ENCODE data around the gene STAT4. TPM values are rescaled to one million over a fixed set of nuclear protein-coding genes. Genes with fewer than 3 reads are reported as not detected.
A peak's percentile ranks its signal among the peaks of the same experiment; 100 is the strongest.

Gene STAT4
- total RNA-seq, 1 donor from 2014 or later = 1.0 TPM

- Mint-ChIP-seq H3K27me3 (ENCODE audit: low read depth) (no peaks in the 10 kb centered on the region), H3K4me1 (no peaks in the 10 kb centered on the region), H3K36me3 (ENCODE audit: low read depth) (peaks cover 2% of the 10 kb centered on the region), H3K9me3 (no peaks in the 10 kb centered on the region), H3K4me3 (no peak overlapping the region), H3K27ac (ENCODE audit: unreplicated experiment) (no peak overlapping the region)
- no peak for TF ChIP-seq CTCF (conservative IDR thresholded peaks at IDR 0.05)
- DNase-seq (ENCODE audit: low read depth, low spot score) = no peak
These were observed 8.0 kb upstream of the STAT4 start for GRCh38 chr2:191158747-191159146.

GRCh38 chr2:191158193-191158592, 7.4 kb upstream of the STAT4 start:
- Mint-ChIP-seq H3K4me3 (no peak overlapping the region), H3K4me1 (no peaks in the 10 kb centered on the region), H3K27ac (ENCODE audit: unreplicated experiment) (no peak overlapping the region), H3K36me3 (ENCODE audit: low read depth) (peaks cover 2% of the 10 kb centered on the region), H3K27me3 (ENCODE audit: low read depth) (no peaks in the 10 kb centered on the region), H3K9me3 (no peaks in the 10 kb centered on the region)
- DNase-seq (ENCODE audit: low read depth, low spot score) = no peak
- TF ChIP-seq CTCF (conservative IDR thresholded peaks at IDR 0.05) = no peak

- H3K9me3 Mint-ChIP-seq = no peaks in the 10 kb centered on the region
- TF ChIP-seq CTCF (conservative IDR thresholded peaks at IDR 0.05) = peak; percentile 61
- peaks cover 4% of the 10 kb centered on the region for H3K4me1 Mint-ChIP-seq
- peaks cover 2% of the 10 kb centered on the region for H3K36me3 Mint-ChIP-seq (ENCODE audit: low read depth)
- DNase-seq (ENCODE audit: low read depth, low spot score) = no peak
- H3K27ac Mint-ChIP-seq (ENCODE audit: unreplicated experiment) = no peak overlapping the region
- no peak overlapping the region for H3K4me3 Mint-ChIP-seq
- H3K27me3 Mint-ChIP-seq (ENCODE audit: low read depth) = peaks cover 8% of the 10 kb centered on the region
These were observed 4.8 kb upstream of the STAT4 start for GRCh38 chr2:191155608-191156071.

GRCh38 chr2:191153716-191154115, 2.9 kb upstream of the STAT4 start:
- Mint-ChIP-seq H3K27ac (ENCODE audit: unreplicated experiment) (no peak overlapping the region), H3K27me3 (ENCODE audit: low read depth) (peaks cover 27% of the 10 kb centered on the region), H3K4me3 (no peak overlapping the region), H3K36me3 (ENCODE audit: low read depth) (no peaks in the 10 kb centered on the region), H3K9me3 (no peaks in the 10 kb centered on the region), H3K4me1 (peaks cover 8% of the 10 kb centered on the region)
- no peak for DNase-seq (ENCODE audit: low read depth, low spot score)
- no peak for TF ChIP-seq CTCF (conservative IDR thresholded peaks at IDR 0.05)

GRCh38 chr2:191152482-191153240, 1.9 kb upstream of the STAT4 start:
- Mint-ChIP-seq H3K4me1 (peaks cover 8% of the 10 kb centered on the region), H3K27me3 (ENCODE audit: low read depth) (peaks cover 33% of the 10 kb centered on the region), H3K27ac (ENCODE audit: unreplicated experiment) (no peak overlapping the region)

More at GRCh38 chr2:191152482-191153240, 1.9 kb upstream of the STAT4 start:
- H3K9me3 Mint-ChIP-seq = no peaks in the 10 kb centered on the region
- no peak for DNase-seq (ENCODE audit: low read depth, low spot score)
- H3K4me3 Mint-ChIP-seq = no peak overlapping the region
- no peaks in the 10 kb centered on the region for H3K36me3 Mint-ChIP-seq (ENCODE audit: low read depth)
- TF ChIP-seq CTCF (conservative IDR thresholded peaks at IDR 0.05) = no peak

Measured in neural crest cell (in vitro differentiated cells).